D721Med (cell line): Measurements from ENCODE around the gene SCN4B.

Source experiments
- DNase-seq: peaks from one replicate; pipeline ENCODE4 v3.0.0; 2011; ENCODE audit warnings: low spot score; ENCODE audit not compliant: insufficient read length
- FAIRE-seq: peaks from 2 replicates; lab custom pipeline; 2011; peaks lifted over from hg19 to GRCh38; lab: Jason Lieb, UNC
- CTCF ChIP-seq: IDR thresholded peaks from 2 replicates; pipeline ENCODE4 v1.5.1; 2012; ENCODE audit warnings: mild to moderate bottlenecking, control low read depth; ENCODE audit not compliant: insufficient read depth; ENCODE audit errors: missing control alignments

The SCN4B gene

GRCh38 chr11:118135796-118136165 lies 16.8 kb downstream of the SCN4B start:
- no peak for TF ChIP-seq CTCF
- no peak for FAIRE-seq
- no peak for DNase-seq

GRCh38 chr11:118135051-118135795 lies 17.4 kb downstream of the SCN4B start:
- no peak for FAIRE-seq
- DNase-seq: no peak
- TF ChIP-seq CTCF: no peak

- DNase-seq (no peak), FAIRE-seq (no peak)
- no peak for TF ChIP-seq CTCF
Observed at GRCh38 chr11:118133816-118134215, 18.8 kb downstream of the SCN4B start.

- TF ChIP-seq CTCF: no peak
- DNase-seq (no peak), FAIRE-seq (no peak)
Observed at GRCh38 chr11:118132385-118133151, 20.1 kb downstream of the SCN4B start.

GRCh38 chr11:118129471-118130172 lies 23.0 kb downstream of the SCN4B start:
- TF ChIP-seq CTCF: no peak
- FAIRE-seq (no peak), DNase-seq (no peak)

GRCh38 chr11:118128721-118129470 lies 23.7 kb downstream of the SCN4B start:
- FAIRE-seq: no peak
- no peak for TF ChIP-seq CTCF
- DNase-seq: no peak
